Motor neuron (in vitro differentiated cells): ENCODE results near the gene GRIN3A. TPM values are rescaled to one million over a fixed set of nuclear protein-coding genes. Genes with fewer than 3 reads are reported as not detected.
A peak's percentile ranks its signal among the peaks of the same experiment; 100 is the strongest.

ENCODE experiments used
- ATAC-seq, 8 experiments: fragments of 200-7000 bp; cut with Tn5 transposase; replicated peaks in 6 of 8; 2 replicates each; pipeline ENCODE4 v1.8.0; 2021; ENCODE audit warnings: mild to moderate bottlenecking in 8 of 8, moderate library complexity in 8 of 8
- H3K27ac ChIP-seq, 2 donors: fragments of 250-450 bp; sonication (Bioruptor Pico); 2 replicates each; pipeline ENCODE4 v1.9.0; 2021; ENCODE audit warnings: antibody characterized with exemption in 2 of 2, mild to moderate bottlenecking in 2 of 2, moderate library complexity in 1 of 2
- H3K4me1 ChIP-seq, 2 donors: fragments of 250-450 bp; sonication (Bioruptor Pico); replicated peaks in 1 of 2; 2 replicates each; pipeline ENCODE4 v1.6.1; 2021; ENCODE audit warnings: antibody characterized with exemption in 2 of 2, mild to moderate bottlenecking in 2 of 2, moderate library complexity in 1 of 2
- H3K4me3 ChIP-seq, 5 donors: fragments of 250-450 bp; sonication (Bioruptor Pico); 2 replicates each; pipeline ENCODE4 v1.9.0; 2021; ENCODE audit warnings: antibody characterized with exemption in 5 of 5, mild to moderate bottlenecking in 5 of 5, moderate library complexity in 4 of 5
- WGBS, 10 experiments: fragments of 450-650 bp; shearing (Covaris generic); methylation state at CpG; one replicate each; pipeline ENCODE4 v1.0.0; 2022; 5-methylcytosine and 5-hydroxymethylcytosine counted together
- in situ Hi-C, 9 experiments: fragments of 400-800 bp; cut with MboI; loops; one replicate each; pipeline ENCODE4 v1.15.0; 2021; ENCODE audit warnings: low sequenced_read_pairs in 9 of 9, low pct_unique_long_range_greater_than_20kb in 2 of 9; ENCODE audit not compliant: unreplicated experiment in 9 of 9
- total RNA-seq, 8 experiments: library from RNA; unstranded; fragments of 300-600 nt; gene quantifications; 2 replicates each; pipeline versions ENCODE4 v1.2.3 to v1.2.4, GENCODE V29; 2022

GRIN3A gene
- total RNA-seq, 8 experiments from 2014 or later = 0.36 to 7.3 (median 1.00) TPM

GRCh38 chr9:101650142-101650541 is 88.3 kb downstream of the GRIN3A start:
- Histone ChIP-seq H3K4me3 (no peak overlapping the region), H3K27ac (no peak overlapping the region), H3K4me1 (peaks cover 0 to 19% of the 10 kb centered on the region in 2 donors)
- 0 to 100% (median 100%) methylated on average over 1 of the region's 1 CpG; no CpG with 5 or more reads in 5 of the 10 experiments for WGBS, 10 experiments
- ATAC-seq = no peak
- in situ Hi-C loops = no loop called here

- H3K4me3 ChIP-seq = no peak overlapping the region
- ATAC-seq = no peak
- H3K27ac ChIP-seq = no peak overlapping the region
- WGBS, 10 experiments = 0 to 100% (median 51%) methylated on average over 1 of the region's 1 CpG; no CpG with 5 or more reads in 2 of the 10 experiments
- H3K4me1 ChIP-seq = peaks cover 0 to 12% of the 10 kb centered on the region in 2 donors
- in situ Hi-C loops = no loop called here
Measured at GRCh38 chr9:101648493-101648892, 90.0 kb downstream of the GRIN3A start.

GRCh38 chr9:101639785-101640665 is 98.4 kb downstream of the GRIN3A start:
- no peak overlapping the region for H3K4me3 ChIP-seq
- 0 to 100% (median 64%) methylated on average over 1 to 2 of the region's 2 CpGs; no CpG with 5 or more reads in 1 of the 10 experiments for WGBS, 10 experiments
- H3K4me1 ChIP-seq = peaks cover 0 to 7% of the 10 kb centered on the region in 2 donors
- no peak overlapping the region for H3K27ac ChIP-seq
- no peak for ATAC-seq
- in situ Hi-C loops = no loop called here

- in situ Hi-C loops = no loop called here
- Histone ChIP-seq H3K27ac (no peak overlapping the region), H3K4me1 (peaks cover 0 to 9% of the 10 kb centered on the region in 2 donors), H3K4me3 (no peak overlapping the region)
- WGBS, 10 experiments = 0 to 100% (median 83%) methylated on average over 1 of the region's 1 CpG; no CpG with 5 or more reads in 5 of the 10 experiments
- ATAC-seq = no peak
Measured at GRCh38 chr9:101639311-101639710, 99.1 kb downstream of the GRIN3A start.

GRCh38 chr9:101636247-101636646 is 102.2 kb downstream of the GRIN3A start:
- ATAC-seq = no peak
- 10 to 100% (median 87%) methylated on average over 2 to 3 of the region's 3 CpGs; no CpG with 5 or more reads in 1 of the 10 experiments for WGBS, 10 experiments
- in situ Hi-C loops = no loop called here
- Histone ChIP-seq H3K4me3 (no peak overlapping the region), H3K4me1 (peaks cover 0 to 9% of the 10 kb centered on the region in 2 donors), H3K27ac (no peak overlapping the region)

GRCh38 chr9:101635473-101635872 is 103.0 kb downstream of the GRIN3A start:
- WGBS, 10 experiments = 14 to 100% (median 57%) methylated on average over 1 of the region's 1 CpG; no CpG with 5 or more reads in 5 of the 10 experiments
- H3K4me1 ChIP-seq = peaks cover 0 to 9% of the 10 kb centered on the region in 2 donors
- ATAC-seq = no peak
- H3K4me3 ChIP-seq = no peak overlapping the region
- H3K27ac ChIP-seq = no peak overlapping the region
- in situ Hi-C loops = no loop called here

GRCh38 chr9:101634741-101635409 is 103.6 kb downstream of the GRIN3A start:
- in situ Hi-C loops = no loop called here
- WGBS, 10 experiments = 6 to 89% (median 70%) methylated on average over 2 to 4 of the region's 4 CpGs
- Histone ChIP-seq H3K4me3 (no peak overlapping the region), H3K4me1 (peaks cover 0 to 12% of the 10 kb centered on the region in 2 donors), H3K27ac (no peak overlapping the region)
- peak in 5 of 8 experiments; percentile 5 to 69 (median 52) for ATAC-seq

GRCh38 chr9:101632611-101633010 is 105.8 kb downstream of the GRIN3A start:
- Histone ChIP-seq H3K27ac (no peak overlapping the region), H3K4me1 (peaks cover 2 to 16% of the 10 kb centered on the region in 2 donors), H3K4me3 (no peak overlapping the region)
- no peak for ATAC-seq
- WGBS, 10 experiments = 11 to 100% (median 85%) methylated on average over 1 of the region's 1 CpG; no CpG with 5 or more reads in 4 of the 10 experiments
- in situ Hi-C loops = no loop called here

- Histone ChIP-seq H3K27ac (no peak overlapping the region), H3K4me3 (no peak overlapping the region), H3K4me1 (peaks cover 4 to 19% of the 10 kb centered on the region in 2 donors)
- no peak for ATAC-seq
- in situ Hi-C loops = no loop called here
- 0 to 82% (median 23%) methylated on average over 1 to 2 of the region's 2 CpGs; no CpG with 5 or more reads in 2 of the 10 experiments for WGBS, 10 experiments
Measured at GRCh38 chr9:101631892-101632291, 106.6 kb downstream of the GRIN3A start.

GRCh38 chr9:101629636-101630035 is 108.8 kb downstream of the GRIN3A start:
- peaks cover 4 to 16% of the 10 kb centered on the region in 2 donors for H3K4me1 ChIP-seq
- in situ Hi-C loops = no loop called here
- no peak overlapping the region for H3K27ac ChIP-seq
- WGBS, 10 experiments = 18 to 83% (median 65%) methylated on average over 1 to 5 of the region's 5 CpGs
- no peak overlapping the region for H3K4me3 ChIP-seq
- no peak for ATAC-seq

- Histone ChIP-seq H3K4me1 (peaks cover 4 to 16% of the 10 kb centered on the region in 2 donors), H3K27ac (no peak overlapping the region), H3K4me3 (no peak overlapping the region)
- no peak for ATAC-seq
- WGBS, 10 experiments = 13 to 100% (median 60%) methylated on average over 1 to 4 of the region's 4 CpGs
- in situ Hi-C loops = no loop called here
Measured at GRCh38 chr9:101628173-101628572, 110.3 kb downstream of the GRIN3A start.

GRCh38 chr9:101626295-101626694 is 112.2 kb downstream of the GRIN3A start:
- H3K27ac ChIP-seq = no peak overlapping the region
- H3K4me3 ChIP-seq = no peak overlapping the region
- WGBS, 10 experiments = 14 to 100% (median 60%) methylated on average over 1 of the region's 1 CpG; no CpG with 5 or more reads in 6 of the 10 experiments
- no peak for ATAC-seq
- peaks cover 4 to 16% of the 10 kb centered on the region in 2 donors for H3K4me1 ChIP-seq
- in situ Hi-C loops = no loop called here

- H3K4me3 ChIP-seq = no peak overlapping the region
- H3K4me1 ChIP-seq = peaks cover 4 to 16% of the 10 kb centered on the region in 2 donors
- no peak for ATAC-seq
- in situ Hi-C loops = no loop called here
- WGBS, 10 experiments = 32 to 100% (median 83%) methylated on average over 1 to 2 of the region's 2 CpGs; no CpG with 5 or more reads in 3 of the 10 experiments
- no peak overlapping the region for H3K27ac ChIP-seq
Measured at GRCh38 chr9:101625876-101626275, 112.6 kb downstream of the GRIN3A start.
